B cell (primary cell): Measurements from ENCODE around the gene SP100.

Experiments
- EZH2 ChIP-seq: IDR thresholded peaks from 2 replicates; pipeline ENCODE4 v1.6.1; 2012; ENCODE audit warnings: borderline replicate concordance, low read depth, mild to moderate bottlenecking, moderate library complexity, low read length; ENCODE audit not compliant: insufficient read depth, poor library complexity, severe bottlenecking
- TF ChIP-seq, protein P1 (sequence below): fragments of 200-600 bp; IDR thresholded peaks from one replicate; pipeline ENCODE4 v1.8.0; 2022; ENCODE audit warnings: antibody characterized with exemption, mild to moderate bottlenecking

DNA sequence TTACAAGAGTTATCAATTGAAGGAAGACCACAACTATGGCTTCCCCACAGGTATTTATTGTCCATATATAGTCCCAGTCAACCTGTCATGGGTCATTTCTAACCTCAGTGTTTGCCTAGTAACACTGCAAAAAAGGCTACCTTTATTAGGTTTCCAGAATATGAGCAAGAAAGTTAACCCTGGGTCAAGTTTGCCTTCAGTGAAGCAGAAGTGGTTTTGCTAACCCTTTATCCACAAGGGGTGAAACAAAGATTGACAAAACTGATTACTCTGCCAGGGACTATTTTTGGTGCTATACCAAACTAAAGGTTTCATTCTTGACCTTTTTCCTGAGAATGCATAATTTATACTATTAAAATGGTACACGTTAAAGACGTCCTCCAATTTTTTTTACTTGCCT, 28.8 kb downstream of the SP100 start:
- TF ChIP-seq, protein P1, sequence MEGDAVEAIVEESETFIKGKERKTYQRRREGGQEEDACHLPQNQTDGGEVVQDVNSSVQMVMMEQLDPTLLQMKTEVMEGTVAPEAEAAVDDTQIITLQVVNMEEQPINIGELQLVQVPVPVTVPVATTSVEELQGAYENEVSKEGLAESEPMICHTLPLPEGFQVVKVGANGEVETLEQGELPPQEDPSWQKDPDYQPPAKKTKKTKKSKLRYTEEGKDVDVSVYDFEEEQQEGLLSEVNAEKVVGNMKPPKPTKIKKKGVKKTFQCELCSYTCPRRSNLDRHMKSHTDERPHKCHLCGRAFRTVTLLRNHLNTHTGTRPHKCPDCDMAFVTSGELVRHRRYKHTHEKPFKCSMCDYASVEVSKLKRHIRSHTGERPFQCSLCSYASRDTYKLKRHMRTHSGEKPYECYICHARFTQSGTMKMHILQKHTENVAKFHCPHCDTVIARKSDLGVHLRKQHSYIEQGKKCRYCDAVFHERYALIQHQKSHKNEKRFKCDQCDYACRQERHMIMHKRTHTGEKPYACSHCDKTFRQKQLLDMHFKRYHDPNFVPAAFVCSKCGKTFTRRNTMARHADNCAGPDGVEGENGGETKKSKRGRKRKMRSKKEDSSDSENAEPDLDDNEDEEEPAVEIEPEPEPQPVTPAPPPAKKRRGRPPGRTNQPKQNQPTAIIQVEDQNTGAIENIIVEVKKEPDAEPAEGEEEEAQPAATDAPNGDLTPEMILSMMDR = no peak
- no peak for TF ChIP-seq EZH2
